A673 (cell line): Measurements from ENCODE around the gene CBFA2T3. TPM values are rescaled to one million over a fixed set of nuclear protein-coding genes. Genes with fewer than 3 reads are reported as not detected.

Experiments
- BruUV-seq: library from RNA; stranded (reverse); fragments of 400-500 nt; replicated peaks from 2 replicates; lab custom pipeline; 2021; lab: Mats Ljungman, UMichigan
- CTCF ChIA-PET: fragments of 300-600 bp; sonication (Branson Sonifier 250); formaldehyde crosslinking; loops from one replicate; lab custom pipeline; 2022; ENCODE audit warnings: antibody characterized with exemption; lab: Charles Lee
- POLR2A ChIA-PET: fragments of 300-600 bp; sonication (Branson Sonifier 250); formaldehyde crosslinking; loops from one replicate; lab custom pipeline; 2022; ENCODE audit warnings: antibody characterized with exemption; ENCODE audit not compliant: low non-redundant PET; lab: Charles Lee
- DNase-seq: peaks from one replicate; pipeline ENCODE4 v3.0.0-alpha.2; 2015; ENCODE audit warnings: low spot score
- H3K27ac ChIP-seq: fragments of 200-600 bp; sonication (generic); 2 replicates; pipeline ENCODE4 v1.5.1; 2016; ENCODE audit warnings: mixed run types, low read depth, mild to moderate bottlenecking, mixed read lengths, antibody characterized with exemption, low read length; ENCODE audit not compliant: poor library complexity, severe bottlenecking
- H3K27me3 ChIP-seq: fragments of 200-600 bp; sonication (generic); replicated peaks from 2 replicates; pipeline ENCODE4 v1.6.1; 2017; ENCODE audit warnings: mixed run types, low read depth, mild to moderate bottlenecking, mixed read lengths, antibody characterized with exemption, low read length; ENCODE audit not compliant: insufficient read depth, poor library complexity
- H3K36me3 ChIP-seq: fragments of 200-600 bp; sonication (generic); 2 replicates; pipeline ENCODE4 v1.6.1; 2016; ENCODE audit warnings: mixed run types, mild to moderate bottlenecking, mixed read lengths, antibody characterized with exemption, low read length; ENCODE audit not compliant: insufficient read depth, poor library complexity, severe bottlenecking
- H3K4me1 ChIP-seq: fragments of 200-600 bp; sonication (generic); 2 replicates; pipeline ENCODE4 v1.6.1; 2017; ENCODE audit warnings: mixed run types, mild to moderate bottlenecking, mixed read lengths, antibody characterized with exemption, low read length; ENCODE audit not compliant: insufficient read depth, poor library complexity, severe bottlenecking
- H3K4me3 ChIP-seq: fragments of 200-600 bp; sonication (generic); 2 replicates; pipeline ENCODE4 v1.5.1; 2016; ENCODE audit warnings: low read depth, mixed run types, mild to moderate bottlenecking, mixed read lengths, low read length; ENCODE audit not compliant: poor library complexity, severe bottlenecking
- H3K9me3 ChIP-seq: fragments of 200-600 bp; sonication (generic); 2 replicates; pipeline ENCODE4 v1.6.1; 2016; ENCODE audit warnings: mixed run types, low read depth, mild to moderate bottlenecking, mixed read lengths, antibody characterized with exemption, low read length; ENCODE audit not compliant: poor library complexity, severe bottlenecking
- CTCF ChIP-seq: fragments of 300-800, 200-600 bp; sonication (generic); conservative IDR thresholded peaks from 2 replicates; pipeline ENCODE4 v1.5.1; 2017; ENCODE audit warnings: low read depth, mild to moderate bottlenecking, antibody characterized with exemption, low read length, moderate library complexity, mixed read lengths
- EZH2 ChIP-seq: fragments of 200-600 bp; sonication (generic); IDR thresholded peaks from 2 replicates; pipeline ENCODE4 v1.6.1; 2017; ENCODE audit warnings: borderline replicate concordance, low read depth, mild to moderate bottlenecking, mixed read lengths, antibody characterized with exemption, low read length; ENCODE audit not compliant: poor library complexity, severe bottlenecking
- intact Hi-C: fragments of 100-400 bp; cut with micrococcal nuclease; formaldehyde crosslinking; loops from one replicate; pipeline ENCODE4 v1.10.0; 2022; ENCODE audit not compliant: unreplicated experiment
- total RNA-seq: library from RNA; stranded (reverse); gene quantifications from 2 replicates; pipeline ENCODE4 v1.2.3, GENCODE V29; 2021

The CBFA2T3 gene
- total RNA-seq, 1 experiment from 2014 or later, result 1.7 TPM

GRCh38 chr16:88977812-88978607 lies 1.0 kb upstream of the CBFA2T3 start:
- Histone ChIP-seq H3K4me3 (no peak overlapping the region), H3K36me3 (no peaks in the 10 kb centered on the region), H3K27me3 (peaks cover 15% of the 10 kb centered on the region), H3K9me3 (no peaks in the 10 kb centered on the region), H3K4me1 (no peaks in the 10 kb centered on the region), H3K27ac (no peak overlapping the region)
- intact Hi-C loops, result no loop called here
- POLR2A ChIA-PET, result no interaction called here
- no peak for TF ChIP-seq EZH2
- TF ChIP-seq CTCF, result no peak
- BruUV-seq, result no TSS peak
- no peak for DNase-seq
- CTCF ChIA-PET, result interaction anchor here (0.6 kb wide), 1 partner anchor 117 kb away, joined by 4 read pairs; no protein-coding TSS in a partner anchor

GRCh38 chr16:88976366-88977017 lies 515 bp downstream of the CBFA2T3 start:
- no peak overlapping the region for H3K27ac ChIP-seq
- no peak for DNase-seq
- ChIA-PET CTCF (no interaction called here), POLR2A (no interaction called here)
- TF ChIP-seq EZH2, result no peak
- TF ChIP-seq CTCF, result no peak
- BruUV-seq, result no TSS peak
- no peaks in the 10 kb centered on the region for H3K9me3 ChIP-seq
- no peaks in the 10 kb centered on the region for H3K36me3 ChIP-seq
- intact Hi-C loops, result no loop called here
- H3K27me3 ChIP-seq, result peaks cover 18% of the 10 kb centered on the region
- no peak overlapping the region for H3K4me3 ChIP-seq
- no peaks in the 10 kb centered on the region for H3K4me1 ChIP-seq

- no peak overlapping the region for H3K27ac ChIP-seq
- intact Hi-C loops, result no loop called here
- no peak for TF ChIP-seq EZH2
- no peak for TF ChIP-seq CTCF
- H3K36me3 ChIP-seq, result no peaks in the 10 kb centered on the region
- no peak overlapping the region for H3K4me3 ChIP-seq
- ChIA-PET POLR2A (no interaction called here), CTCF (no interaction called here)
- no TSS peak for BruUV-seq
- no peaks in the 10 kb centered on the region for H3K9me3 ChIP-seq
- H3K4me1 ChIP-seq, result no peaks in the 10 kb centered on the region
- peaks cover 18% of the 10 kb centered on the region for H3K27me3 ChIP-seq
- DNase-seq, result no peak
Observed at GRCh38 chr16:88975511-88976061, 1.4 kb downstream of the CBFA2T3 start.
